Breast epithelium (tissue), 4 donors: ENCODE measurements around the gene NEURL1. TPM values are rescaled to one million over a fixed set of nuclear protein-coding genes. Genes with fewer than 3 reads are reported as not detected.
"Not testable (repeated sequence)": the region's sequence is repeated elsewhere in the genome, so short reads cannot be mapped to it uniquely, and the experiment has no call there.

ENCODE experiments used
- DNase-seq, 2 donors: peaks; one replicate each; pipeline ENCODE4 v3.0.0-alpha.2; 2019; ENCODE audit warnings: low spot score in 2 of 2
- H3K27ac ChIP-seq, 2 donors: fragments of 200-600 bp; sonication (generic) in 1 of 2; one replicate each; pipeline ENCODE4 v1.5.1; 2016 to 2019; ENCODE audit warnings: mild to moderate bottlenecking in 1 of 2
- H3K27me3 ChIP-seq, 2 donors: fragments of 200-600 bp; sonication (generic) in 1 of 2; one replicate each; pipeline versions ENCODE4 v1.5.1 to v1.6.0; 2017 to 2019; ENCODE audit warnings: control low read depth in 1 of 2, mild to moderate bottlenecking in 1 of 2
- H3K36me3 ChIP-seq: fragments of 200-600 bp; one replicate; pipeline ENCODE4 v1.5.1; 2019
- H3K4me1 ChIP-seq, 2 donors: fragments of 200-600 bp; sonication (generic); one replicate each; pipeline ENCODE4 v1.5.1; 2016 to 2019; ENCODE audit warnings: control low read depth in 1 of 2
- H3K4me3 ChIP-seq, 3 donors: fragments of 200-600 bp; sonication (generic); 1 replicate in 2 of 3; 2 replicates in 1 of 3; pipeline ENCODE4 v1.5.1; 2016 to 2019; ENCODE audit warnings: mild to moderate bottlenecking in 3 of 3, moderate library complexity in 2 of 3
- H3K9me3 ChIP-seq, 2 donors: fragments of 200-600 bp; sonication (generic) in 1 of 2; one replicate each; pipeline ENCODE4 v1.5.1; 2016 to 2019; ENCODE audit warnings: control low read depth in 1 of 2
- CTCF ChIP-seq, 3 donors: fragments of 450-650 bp; IDR thresholded peaks; one replicate each; pipeline ENCODE4 v1.5.1; 2016 to 2017; ENCODE audit warnings: antibody characterized with exemption in 3 of 3, mild to moderate bottlenecking in 3 of 3, moderate library complexity in 3 of 3
- POLR2A ChIP-seq: fragments of 450-650 bp; IDR thresholded peaks from one replicate; pipeline ENCODE4 v1.6.1; 2016; ENCODE audit warnings: antibody characterized with exemption, mild to moderate bottlenecking, moderate library complexity
- POLR2AphosphoS5 ChIP-seq, 3 donors: sonication (generic); formaldehyde crosslinking; IDR thresholded peaks; one replicate each; pipeline ENCODE4 v1.6.1; 2017; ENCODE audit warnings: antibody characterized with exemption in 3 of 3
- intact Hi-C: fragments of 100-400 bp; cut with DNase I; formaldehyde crosslinking; loops from one replicate; pipeline ENCODE4 v1.15.1; 2023; ENCODE audit warnings: low total_unique reads
- total RNA-seq, 3 donors: library from RNA; depleted of rRNA; stranded (reverse); fragments of >200 nt; gene quantifications; one replicate each; pipeline ENCODE4 v1.1.0, GENCODE V29; 2016

NEURL1 gene
- total RNA-seq, 3 donors from 2014 or later: 0.16 to 1.5 (median 0.33) TPM

- Histone ChIP-seq H3K36me3 (no peaks in the 10 kb centered on the region), H3K27me3 (no peaks in the 10 kb centered on the region), H3K27ac (no peak overlapping the region), H3K4me1 (no peaks in the 10 kb centered on the region), H3K4me3 (no peak overlapping the region), H3K9me3 (no peaks in the 10 kb centered on the region)
- intact Hi-C loops: no loop called here
- DNase-seq: no peak
- TF ChIP-seq POLR2AphosphoS5 (IDR thresholded peaks at IDR 0.05) (no peak), POLR2A (no peak), CTCF (IDR thresholded peaks at IDR 0.05) (no peak)
Observed at GRCh38 chr10:103630156-103630555, 136.7 kb downstream of the NEURL1 start.

- Histone ChIP-seq H3K27ac (no peak overlapping the region), H3K4me3 (no peak overlapping the region), H3K4me1 (no peaks in the 10 kb centered on the region), H3K27me3 (no peaks in the 10 kb centered on the region), H3K36me3 (no peaks in the 10 kb centered on the region), H3K9me3 (no peaks in the 10 kb centered on the region)
- DNase-seq: no peak
- intact Hi-C loops: no loop called here
- TF ChIP-seq POLR2AphosphoS5 (IDR thresholded peaks at IDR 0.05) (no peak), POLR2A (no peak)
Observed at GRCh38 chr10:103632247-103632642, 138.7 kb downstream of the NEURL1 start.

GRCh38 chr10:103632871-103633270 is 139.4 kb downstream of the NEURL1 start:
- H3K27ac ChIP-seq, H3K4me1 ChIP-seq, H3K27me3 ChIP-seq, DNase-seq, H3K36me3 ChIP-seq, intact Hi-C loops, H3K9me3 ChIP-seq, H3K4me3 ChIP-seq: not testable (repeated sequence)

GRCh38 chr10:103633846-103634245 is 140.3 kb downstream of the NEURL1 start:
- H3K27ac ChIP-seq: no peak overlapping the region
- TF ChIP-seq CTCF (IDR thresholded peaks at IDR 0.05) (no peak), POLR2A (no peak), POLR2AphosphoS5 (IDR thresholded peaks at IDR 0.05) (no peak)
- H3K4me3 ChIP-seq: no peak overlapping the region
- intact Hi-C loops: no loop called here
- H3K4me1 ChIP-seq: peaks cover 5 to 12% of the 10 kb centered on the region in 2 donors
- no peaks in the 10 kb centered on the region for H3K36me3 ChIP-seq
- no peaks in the 10 kb centered on the region for H3K27me3 ChIP-seq
- DNase-seq: no peak
- H3K9me3 ChIP-seq: no peaks in the 10 kb centered on the region

- no peak for DNase-seq
- no peak for TF ChIP-seq POLR2AphosphoS5 (IDR thresholded peaks at IDR 0.05)
- no peak for TF ChIP-seq CTCF (IDR thresholded peaks at IDR 0.05)
- no peak for TF ChIP-seq POLR2A
- Histone ChIP-seq H3K27ac (peak overlapping the region in 1 of 2 donors; percentile 20), H3K36me3 (no peaks in the 10 kb centered on the region), H3K4me3 (no peak overlapping the region), H3K27me3 (no peaks in the 10 kb centered on the region), H3K4me1 (peaks cover 5 to 12% of the 10 kb centered on the region in 2 donors), H3K9me3 (no peaks in the 10 kb centered on the region)
- intact Hi-C loops: no loop called here
Observed at GRCh38 chr10:103635580-103635979, 142.1 kb downstream of the NEURL1 start.

- no peaks in the 10 kb centered on the region for H3K36me3 ChIP-seq
- H3K9me3 ChIP-seq: no peaks in the 10 kb centered on the region
- H3K4me1 ChIP-seq: peaks cover 5 to 12% of the 10 kb centered on the region in 2 donors
- intact Hi-C loops: no loop called here
- peak overlapping the region in 1 of 3 donors; percentile 28 for H3K4me3 ChIP-seq
- H3K27me3 ChIP-seq: no peaks in the 10 kb centered on the region
- no peak for TF ChIP-seq CTCF (IDR thresholded peaks at IDR 0.05)
- TF ChIP-seq POLR2AphosphoS5 (IDR thresholded peaks at IDR 0.05): no peak
- no peak for TF ChIP-seq POLR2A
- H3K27ac ChIP-seq: peak overlapping the region; percentile 82 to 90
- no peak for DNase-seq
Observed at GRCh38 chr10:103636492-103636891, 143.0 kb downstream of the NEURL1 start.
